Spleen (tissue), 11 donors: ENCODE results near the gene PDE1C. TPM values are rescaled to one million over a fixed set of nuclear protein-coding genes. Genes with fewer than 3 reads are reported as not detected.

ENCODE experiments used
- DNase-seq: peaks from one replicate; pipeline ENCODE4 v3.0.0-alpha.2; 2020
- H3K27ac ChIP-seq, 8 donors: fragments of 200-600 bp; sonication (generic) in 7 of 8; 1 replicate in 4 of 8; 2 replicates in 4 of 8; pipeline versions ENCODE4 v1.5.0 to v1.8.0; 2016 to 2021; ENCODE audit warnings: inconsistent platforms in 4 of 8, mild to moderate bottlenecking in 4 of 8, moderate library complexity in 1 of 8
- H3K27me3 ChIP-seq, 7 donors: fragments of 200-600 bp; sonication (generic) in 6 of 7; replicated peaks in 1 of 7; 1 replicate in 4 of 7; 2 replicates in 3 of 7; pipeline versions ENCODE4 v1.5.0 to v1.8.0; 2016 to 2021; ENCODE audit warnings: inconsistent platforms in 3 of 7, mild to moderate bottlenecking in 1 of 7
- H3K36me3 ChIP-seq, 6 donors: fragments of 200-600 bp; sonication (generic) in 5 of 6; 1 replicate in 4 of 6; 2 replicates in 2 of 6; pipeline versions ENCODE4 v1.5.0 to v1.8.0; 2016 to 2021; ENCODE audit warnings: inconsistent platforms in 2 of 6
- H3K4me1 ChIP-seq, 6 donors: fragments of 200-600 bp; sonication (generic) in 5 of 6; 1 replicate in 3 of 6; 2 replicates in 3 of 6; pipeline versions ENCODE4 v1.5.0 to v1.8.0; 2016 to 2021; ENCODE audit warnings: inconsistent platforms in 3 of 6
- H3K4me3 ChIP-seq, 8 donors: fragments of 200-600 bp; sonication (generic) in 7 of 8; 1 replicate in 4 of 8; 2 replicates in 4 of 8; pipeline versions ENCODE4 v1.5.0 to v1.8.0; 2016 to 2021; ENCODE audit warnings: inconsistent platforms in 4 of 8, mild to moderate bottlenecking in 4 of 8, moderate library complexity in 2 of 8
- H3K9me3 ChIP-seq, 8 donors: fragments of 200-600 bp; sonication (generic) in 7 of 8; 1 replicate in 4 of 8; 2 replicates in 4 of 8; pipeline versions ENCODE4 v1.5.0 to v1.8.0; 2016 to 2021; ENCODE audit warnings: inconsistent platforms in 4 of 8
- CTCF ChIP-seq, 11 experiments: fragments of 200-600 bp in 7 of 11; fragments of 450-650 bp in 4 of 11; sonication (generic) in 4 of 11; IDR thresholded peaks in 8 of 11; conservative IDR thresholded peaks in 3 of 11; 1 replicate in 7 of 11; 2 replicates in 4 of 11; pipeline versions ENCODE4 v1.4.0 to v1.8.0; 2016 to 2021; ENCODE audit warnings: antibody characterized with exemption in 11 of 11, inconsistent platforms in 4 of 11, mild to moderate bottlenecking in 1 of 11
- POLR2A ChIP-seq, 3 donors: fragments of 450-650 bp; IDR thresholded peaks; one replicate each; pipeline ENCODE4 v1.5.1; 2017; ENCODE audit warnings: antibody characterized with exemption in 3 of 3, mild to moderate bottlenecking in 1 of 3
- POLR2AphosphoS5 ChIP-seq, 3 donors: sonication (generic); formaldehyde crosslinking; IDR thresholded peaks; one replicate each; pipeline ENCODE4 v1.5.1; 2017; ENCODE audit warnings: antibody characterized with exemption in 3 of 3
- WGBS, 5 donors: extraction: QIAGEN DNeasy Blood & Tissue Kit in 3 of 5; methylation state at CpG; one replicate each; pipeline versions ENCODE4 v1.1.5 to v1.1.7; 2013 to 2018; 5-methylcytosine and 5-hydroxymethylcytosine counted together
- intact Hi-C: fragments of 100-400 bp; cut with DNase I; formaldehyde crosslinking; loops from one replicate; pipeline ENCODE4 v1.15.0; 2023; ENCODE audit warnings: low total_unique reads
- polyA plus RNA-seq, 3 donors: library from polyadenylated mRNA; stranded (reverse); fragments of 200-250 nt; gene quantifications; one replicate each; pipeline ENCODE4 v1.2.1, GENCODE V29; 2013
- total RNA-seq, 7 donors: library from RNA; depleted of rRNA in 3 of 7; stranded (reverse); fragments of >200 nt in 3 of 7; fragmentation: NEBNext Ultra II Directional in 4 of 7; extraction: Animal tissue kit (Norgen Biotek cat#: 25700) in 4 of 7; gene quantifications; one replicate each; pipeline versions ENCODE4 v1.1.0 to v1.2.1, GENCODE V29; 2016 to 2021
- donor health status: healthy with polysubstance abuse.
- donor health status: DM: no; HTN: no; CAD: no; lungs with moderate emphysema.
- donor health status: DM: no; HTN: no; CAD: no.
- donor health status: Bipolar disorder and iron deficiency.
- donor health status: healthy.
- donor health status: DM: no; HTN: no; CAD: no.
- donor health status: DM: yes; HTN: yes; CAD: no.

Gene PDE1C
- total and polyA plus RNA-seq, 10 donors = 0.53 to 3.3 (median 1.6) TPM

DNA sequence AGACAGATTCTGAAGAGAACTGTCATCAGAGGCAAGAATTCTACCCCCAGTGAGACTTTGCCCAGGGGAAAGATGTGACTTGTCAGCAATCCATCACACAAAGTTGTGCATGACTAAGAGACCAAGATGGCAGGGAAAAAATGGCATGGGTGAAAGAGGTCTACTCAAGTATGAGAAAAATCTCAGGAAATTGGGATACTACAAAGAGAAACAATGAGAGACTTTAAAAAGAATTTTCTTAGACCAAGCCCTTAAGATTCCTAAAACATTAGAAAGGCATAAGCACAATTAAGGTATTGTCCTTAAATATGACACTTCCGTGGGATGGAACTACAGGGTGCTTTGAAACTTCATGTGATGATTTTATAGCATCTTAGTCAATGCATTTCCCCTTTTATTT, 45.6 kb upstream of the PDE1C start:
- Histone ChIP-seq H3K4me1 (no peaks in the 10 kb centered on the region), H3K27me3 (no peaks in the 10 kb centered on the region), H3K4me3 (no peak overlapping the region), H3K9me3 (peaks cover 0 to 38% (median 28%) of the 10 kb centered on the region in 8 donors), H3K27ac (no peak overlapping the region), H3K36me3 (no peaks in the 10 kb centered on the region)
- intact Hi-C loops = no loop called here
- WGBS, 5 donors = 76 to 92% (median 82%) methylated on average over 1 of the region's 1 CpG
- no peak for DNase-seq
- TF ChIP-seq CTCF (IDR thresholded peaks at IDR 0.05 in 8 of 11, conservative IDR thresholded peaks at IDR 0.05 in 3 of 11) (no peak), POLR2A (IDR thresholded peaks at IDR 0.05) (no peak), POLR2AphosphoS5 (IDR thresholded peaks at IDR 0.05) (no peak)

DNA sequence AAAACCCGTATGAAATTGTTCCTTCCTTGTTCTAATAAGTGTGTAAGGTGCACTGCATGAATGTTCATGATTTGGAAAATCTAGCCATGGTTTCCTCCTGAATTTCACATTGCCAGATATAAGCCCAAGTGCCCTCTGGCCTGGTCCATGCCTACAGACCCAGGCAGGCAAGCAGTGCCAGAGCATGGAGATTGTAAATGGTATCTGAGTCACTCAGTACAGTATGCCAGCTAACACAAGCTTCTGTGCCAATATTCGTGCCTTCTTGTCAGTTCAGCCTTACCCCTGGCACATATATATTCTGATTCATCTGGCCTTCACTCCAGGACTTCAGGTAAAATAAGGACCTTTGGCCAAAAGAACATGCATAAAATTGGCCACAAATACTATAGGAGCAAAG, 38.4 kb upstream of the PDE1C start:
- WGBS, 5 donors = 61 to 86% (median 75%) methylated on average over 2 of the region's 2 CpGs

GRCh38 chr7:32104766-32105165, 34.6 kb upstream of the PDE1C start:
- Histone ChIP-seq H3K27me3 (no peaks in the 10 kb centered on the region), H3K36me3 (no peaks in the 10 kb centered on the region), H3K9me3 (peaks cover 0 to 40% (median 18%) of the 10 kb centered on the region in 8 donors), H3K4me3 (no peak overlapping the region), H3K4me1 (no peaks in the 10 kb centered on the region), H3K27ac (no peak overlapping the region)
- WGBS, 5 donors = 68 to 79% (median 70%) methylated on average over 2 of the region's 2 CpGs
- no peak for DNase-seq
- intact Hi-C loops = no loop called here
- TF ChIP-seq POLR2AphosphoS5 (IDR thresholded peaks at IDR 0.05) = no peak
- no peak for TF ChIP-seq POLR2A (IDR thresholded peaks at IDR 0.05)
- no peak for TF ChIP-seq CTCF (IDR thresholded peaks at IDR 0.05 in 8 of 11, conservative IDR thresholded peaks at IDR 0.05 in 3 of 11)

More for the DNA sequence above, 38.4 kb upstream of the PDE1C start:
- Histone ChIP-seq H3K36me3 (no peaks in the 10 kb centered on the region), H3K4me1 (no peaks in the 10 kb centered on the region), H3K27me3 (no peaks in the 10 kb centered on the region), H3K9me3 (peaks cover 0 to 71% (median 41%) of the 10 kb centered on the region in 8 donors), H3K4me3 (no peak overlapping the region), H3K27ac (no peak overlapping the region)
- DNase-seq = no peak
- TF ChIP-seq POLR2AphosphoS5 (IDR thresholded peaks at IDR 0.05) (no peak), CTCF (IDR thresholded peaks at IDR 0.05 in 8 of 11, conservative IDR thresholded peaks at IDR 0.05 in 3 of 11) (no peak), POLR2A (IDR thresholded peaks at IDR 0.05) (no peak)
- intact Hi-C loops = no loop called here

GRCh38 chr7:32103361-32103760, 33.2 kb upstream of the PDE1C start:
- TF ChIP-seq POLR2A (IDR thresholded peaks at IDR 0.05) (no peak), CTCF (IDR thresholded peaks at IDR 0.05 in 8 of 11, conservative IDR thresholded peaks at IDR 0.05 in 3 of 11) (no peak), POLR2AphosphoS5 (IDR thresholded peaks at IDR 0.05) (no peak)
- Histone ChIP-seq H3K36me3 (no peaks in the 10 kb centered on the region), H3K4me1 (no peaks in the 10 kb centered on the region), H3K9me3 (peaks cover 0 to 29% (median 14%) of the 10 kb centered on the region in 8 donors), H3K27ac (no peak overlapping the region), H3K4me3 (no peak overlapping the region), H3K27me3 (no peaks in the 10 kb centered on the region)
- intact Hi-C loops = no loop called here
- no peak for DNase-seq
- WGBS, 5 donors = 62 to 79% (median 70%) methylated on average over 4 of the region's 4 CpGs
